Measurements from ENCODE around the gene KCNN1. TPM values are rescaled to one million over a fixed set of nuclear protein-coding genes. Genes with fewer than 3 reads are reported as not detected.

KCNN1 gene
- polyA plus RNA-seq, 2 donors, result 0.02 TPM

DNA sequence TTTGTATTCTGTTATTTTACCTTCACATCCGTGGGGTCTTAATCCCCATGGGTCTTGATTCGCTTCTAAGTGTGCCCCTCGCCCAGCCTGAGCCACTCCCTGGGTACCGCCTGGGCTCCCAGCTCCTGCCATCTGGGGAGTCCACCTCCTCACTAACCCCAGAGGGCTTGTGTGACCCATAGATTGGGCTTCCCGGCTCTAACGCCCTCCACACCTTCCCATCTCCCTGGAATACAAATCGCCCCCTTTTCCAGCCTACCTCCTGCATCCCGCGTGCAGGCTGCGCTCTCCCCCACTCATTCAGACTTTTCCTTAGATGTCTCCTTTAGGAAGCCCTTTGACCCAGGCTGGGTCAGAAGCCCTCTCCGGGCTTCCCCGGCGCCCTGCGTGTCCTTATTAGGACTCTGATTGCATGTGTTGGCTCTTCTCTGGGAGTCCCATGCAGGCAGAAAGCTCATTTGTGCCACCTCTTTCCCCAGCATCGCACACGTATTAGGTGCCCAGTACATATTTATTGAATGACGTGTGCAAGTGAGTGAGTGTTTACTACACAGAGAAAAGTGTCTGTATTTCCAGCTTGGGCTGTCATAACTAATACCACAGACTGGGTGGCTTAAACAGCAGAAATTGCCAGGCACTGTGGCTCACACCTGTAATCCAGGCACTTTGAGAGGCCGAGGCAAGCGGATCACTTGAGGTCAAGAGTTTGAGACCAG is 33.3 kb upstream of the KCNN1 start:
- peaks cover 0 to 4% of the 10 kb centered on the region in 2 donors for H3K36me3 ChIP-seq (ENCODE audit: control insufficient read depth in 2 of 2, insufficient read depth in 2 of 2, low read length in 1 of 2)
- H3K4me1 ChIP-seq (ENCODE audit: control insufficient read depth in 2 of 2, insufficient read depth in 2 of 2, low read length in 1 of 2), result peaks cover 0 to 4% of the 10 kb centered on the region in 2 donors
- H3K9me3 ChIP-seq (ENCODE audit: control insufficient read depth in 2 of 2, insufficient read depth in 1 of 2, low read depth in 1 of 2, low read length in 1 of 2), result no peaks in the 10 kb centered on the region
- H3K27ac ChIP-seq (ENCODE audit: low read depth in 2 of 2, low read length in 1 of 2), result peak overlapping the region; percentile 62 to 85
- H3K4me3 ChIP-seq (ENCODE audit: low read depth in 1 of 2, low read length in 2 of 2), result peak overlapping the region; percentile 73 to 80
- WGBS, 2 donors, result 17 to 18% methylated on average over 19 of the region's 19 CpGs
- no peaks in the 10 kb centered on the region for H3K27me3 ChIP-seq (ENCODE audit: control insufficient read depth in 1 of 2, insufficient read depth in 2 of 2, low read length in 2 of 2)

DNA sequence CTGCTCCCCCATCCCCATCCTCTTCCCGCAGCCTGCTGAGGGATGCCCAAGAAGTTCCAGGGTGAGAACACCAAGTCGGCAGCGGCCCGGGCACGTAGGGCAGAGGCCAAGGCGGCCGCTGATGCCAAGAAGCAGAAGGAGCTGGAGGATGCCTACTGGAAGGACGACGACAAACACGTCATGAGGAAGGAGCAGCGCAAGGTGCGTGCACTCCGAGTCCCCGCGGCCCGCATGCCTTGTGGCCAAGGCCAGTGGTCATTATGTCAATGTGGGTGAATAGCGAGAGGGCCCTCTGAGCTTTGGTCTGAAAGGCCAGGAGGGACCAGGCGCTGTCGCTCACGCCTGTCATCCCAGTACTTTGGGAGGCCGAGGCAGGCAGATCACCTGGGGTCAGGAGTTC is 30.5 kb upstream of the KCNN1 start:
- peaks cover 0 to 9% of the 10 kb centered on the region in 2 donors for H3K36me3 ChIP-seq (ENCODE audit: control insufficient read depth in 2 of 2, insufficient read depth in 2 of 2, low read length in 1 of 2)
- H3K27ac ChIP-seq (ENCODE audit: low read depth in 2 of 2, low read length in 1 of 2), result no peak overlapping the region
- H3K27me3 ChIP-seq (ENCODE audit: control insufficient read depth in 1 of 2, insufficient read depth in 2 of 2, low read length in 2 of 2), result no peaks in the 10 kb centered on the region
- no peak overlapping the region for H3K4me3 ChIP-seq (ENCODE audit: low read depth in 1 of 2, low read length in 2 of 2)
- 91 to 92% methylated on average over 21 of the region's 21 CpGs for WGBS, 2 donors
- H3K9me3 ChIP-seq (ENCODE audit: control insufficient read depth in 2 of 2, insufficient read depth in 1 of 2, low read depth in 1 of 2, low read length in 1 of 2), result no peaks in the 10 kb centered on the region
- H3K4me1 ChIP-seq (ENCODE audit: control insufficient read depth in 2 of 2, insufficient read depth in 2 of 2, low read length in 1 of 2), result peaks cover 0 to 4% of the 10 kb centered on the region in 2 donors

DNA sequence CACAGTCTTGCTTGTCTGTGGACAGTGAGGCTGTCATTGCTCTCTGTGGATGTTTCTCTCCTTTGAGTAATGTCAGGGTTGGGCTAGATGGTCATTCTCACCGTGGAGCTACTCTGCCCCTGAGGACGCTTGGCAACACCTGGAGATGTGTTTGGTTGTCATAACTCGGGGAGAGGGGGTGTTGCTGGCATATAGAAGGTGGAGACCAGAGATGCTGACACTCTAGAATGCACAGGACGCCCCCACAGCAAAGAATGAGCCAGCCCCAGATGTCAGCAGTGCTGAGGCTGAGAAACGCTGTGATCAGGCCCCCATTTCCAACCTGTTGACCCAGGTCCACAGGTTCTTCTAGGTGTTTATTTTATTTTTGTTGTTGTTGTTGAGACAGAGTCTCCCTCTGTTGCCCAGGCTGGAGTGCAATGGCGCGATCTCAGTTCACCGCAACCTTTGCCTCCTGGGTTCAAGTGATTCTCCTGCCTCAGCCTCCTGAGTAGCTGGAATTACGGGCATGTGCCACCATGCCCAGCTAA is 29.5 kb upstream of the KCNN1 start:
- Histone ChIP-seq H3K4me1 (ENCODE audit: control insufficient read depth in 2 of 2, insufficient read depth in 2 of 2, low read length in 1 of 2) (peaks cover 0 to 4% of the 10 kb centered on the region in 2 donors), H3K9me3 (ENCODE audit: control insufficient read depth in 2 of 2, insufficient read depth in 1 of 2, low read depth in 1 of 2, low read length in 1 of 2) (no peaks in the 10 kb centered on the region), H3K27ac (ENCODE audit: low read depth in 2 of 2, low read length in 1 of 2) (no peak overlapping the region), H3K36me3 (ENCODE audit: control insufficient read depth in 2 of 2, insufficient read depth in 2 of 2, low read length in 1 of 2) (peaks cover 0 to 12% of the 10 kb centered on the region in 2 donors), H3K27me3 (ENCODE audit: control insufficient read depth in 1 of 2, insufficient read depth in 2 of 2, low read length in 2 of 2) (no peaks in the 10 kb centered on the region), H3K4me3 (ENCODE audit: low read depth in 1 of 2, low read length in 2 of 2) (no peak overlapping the region)
- WGBS, 2 donors, result 89 to 91% methylated on average over 9 of the region's 9 CpGs

DNA sequence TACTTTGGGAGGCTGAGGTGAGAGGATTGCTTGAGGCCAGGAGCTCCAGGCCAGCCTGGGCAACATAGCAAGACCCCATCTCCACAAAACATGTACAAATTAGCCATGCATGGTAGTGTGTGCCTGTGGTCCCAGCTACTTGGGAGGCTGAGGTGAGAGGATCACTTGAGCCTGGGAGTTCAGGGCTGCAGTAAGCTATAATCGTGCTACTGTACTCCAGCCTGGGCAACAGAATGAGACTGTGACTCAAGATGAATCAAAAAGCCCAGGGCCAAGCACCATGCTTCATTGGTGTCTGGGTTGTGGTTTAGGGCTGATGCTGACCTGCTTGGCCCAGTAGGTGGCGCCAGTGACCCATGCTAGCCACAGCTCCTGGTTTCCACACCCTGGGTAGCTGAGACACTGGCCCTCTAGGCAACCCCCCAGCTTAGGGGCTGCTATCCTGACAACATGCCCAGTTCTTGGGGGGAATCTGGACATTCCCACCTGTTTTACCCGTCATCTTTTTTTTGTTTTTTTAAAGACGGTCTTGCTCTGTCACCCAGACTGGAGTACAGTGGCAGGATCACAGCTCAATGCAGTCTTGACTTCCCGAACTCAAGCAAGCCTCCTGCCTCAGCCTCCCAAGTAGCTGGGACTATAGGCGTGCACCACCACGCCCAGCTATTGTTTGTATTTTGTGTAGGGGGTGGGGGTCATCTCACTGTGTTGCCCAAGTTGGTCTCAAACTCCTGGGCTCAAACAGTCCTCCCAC is 28.6 kb upstream of the KCNN1 start:
- H3K9me3 ChIP-seq (ENCODE audit: control insufficient read depth in 2 of 2, insufficient read depth in 1 of 2, low read depth in 1 of 2, low read length in 1 of 2), result no peaks in the 10 kb centered on the region
- H3K27me3 ChIP-seq (ENCODE audit: control insufficient read depth in 1 of 2, insufficient read depth in 2 of 2, low read length in 2 of 2), result no peaks in the 10 kb centered on the region
- WGBS, 2 donors, result 48% methylated on average over 7 of the region's 7 CpGs
- no peak overlapping the region for H3K4me3 ChIP-seq (ENCODE audit: low read depth in 1 of 2, low read length in 2 of 2)
- peaks cover 0 to 8% of the 10 kb centered on the region in 2 donors for H3K4me1 ChIP-seq (ENCODE audit: control insufficient read depth in 2 of 2, insufficient read depth in 2 of 2, low read length in 1 of 2)
- H3K36me3 ChIP-seq (ENCODE audit: control insufficient read depth in 2 of 2, insufficient read depth in 2 of 2, low read length in 1 of 2), result peaks cover 0 to 15% of the 10 kb centered on the region in 2 donors
- H3K27ac ChIP-seq (ENCODE audit: low read depth in 2 of 2, low read length in 1 of 2), result peak overlapping the region in 1 of 2 donors; percentile 27

DNA sequence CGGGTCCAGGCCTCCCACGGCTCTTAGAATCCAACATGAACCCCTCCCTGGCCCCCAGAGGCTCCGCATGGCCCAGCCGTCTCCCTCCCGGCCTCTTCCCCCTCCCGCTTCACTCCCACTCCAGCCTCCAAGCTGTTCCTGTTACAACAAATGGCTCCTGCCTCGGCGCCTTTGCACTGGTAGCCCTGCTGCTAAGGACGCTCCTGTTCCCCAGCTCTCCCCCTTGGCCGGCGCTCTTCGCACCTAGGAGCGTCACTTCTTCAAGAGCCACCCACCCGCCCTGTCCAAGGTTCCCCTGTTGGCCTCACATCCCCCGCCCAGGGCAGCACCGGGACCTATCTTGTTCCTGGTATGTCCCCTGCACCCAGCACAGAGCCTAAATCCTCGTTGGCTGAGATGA is 24.7 kb upstream of the KCNN1 start:
- Histone ChIP-seq H3K9me3 (ENCODE audit: control insufficient read depth in 2 of 2, insufficient read depth in 1 of 2, low read depth in 1 of 2, low read length in 1 of 2) (no peaks in the 10 kb centered on the region), H3K4me1 (ENCODE audit: control insufficient read depth in 2 of 2, insufficient read depth in 2 of 2, low read length in 1 of 2) (peaks cover 4 to 17% of the 10 kb centered on the region in 2 donors), H3K27ac (ENCODE audit: low read depth in 2 of 2, low read length in 1 of 2) (no peak overlapping the region), H3K4me3 (ENCODE audit: low read depth in 1 of 2, low read length in 2 of 2) (no peak overlapping the region), H3K36me3 (ENCODE audit: control insufficient read depth in 2 of 2, insufficient read depth in 2 of 2, low read length in 1 of 2) (peaks cover 0 to 12% of the 10 kb centered on the region in 2 donors), H3K27me3 (ENCODE audit: control insufficient read depth in 1 of 2, insufficient read depth in 2 of 2, low read length in 2 of 2) (no peaks in the 10 kb centered on the region)
- 68 to 77% methylated on average over 17 of the region's 17 CpGs for WGBS, 2 donors

DNA sequence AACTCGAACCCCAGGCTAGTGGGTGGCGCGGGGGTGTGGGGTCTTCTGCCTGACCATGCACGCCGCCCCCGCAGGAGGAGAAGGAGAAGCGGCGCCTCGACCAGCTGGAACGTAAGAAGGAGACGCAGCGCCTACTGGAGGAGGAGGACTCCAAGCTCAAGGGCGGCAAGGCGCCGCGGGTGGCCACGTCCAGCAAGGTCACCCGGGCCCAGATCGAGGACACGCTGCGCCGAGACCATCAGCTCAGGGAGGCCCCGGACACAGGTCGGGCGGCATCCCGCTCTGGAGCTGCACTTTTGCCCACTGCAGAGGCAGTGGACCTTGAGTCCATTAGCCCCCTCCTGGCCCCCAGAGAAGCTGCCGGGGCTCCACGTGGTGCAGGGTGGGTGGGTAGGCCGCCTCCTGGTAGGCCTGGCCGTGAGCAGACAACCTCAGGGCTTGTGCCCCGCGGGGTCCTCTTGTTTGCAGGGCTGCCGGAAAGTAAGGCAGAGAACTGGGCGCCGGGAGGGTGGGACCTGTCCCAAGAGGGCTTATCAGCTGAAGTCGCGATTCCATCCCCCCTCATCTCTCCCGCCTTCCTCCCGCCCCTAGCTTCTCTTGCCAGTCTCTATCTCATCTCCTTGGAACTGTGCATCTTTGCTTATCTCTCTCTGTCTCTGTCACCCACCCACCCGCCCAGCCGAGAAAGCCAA is 24.2 kb upstream of the KCNN1 start:
- no peak overlapping the region for H3K27ac ChIP-seq (ENCODE audit: low read depth in 2 of 2, low read length in 1 of 2)
- peaks cover 4 to 20% of the 10 kb centered on the region in 2 donors for H3K4me1 ChIP-seq (ENCODE audit: control insufficient read depth in 2 of 2, insufficient read depth in 2 of 2, low read length in 1 of 2)
- no peaks in the 10 kb centered on the region for H3K27me3 ChIP-seq (ENCODE audit: control insufficient read depth in 1 of 2, insufficient read depth in 2 of 2, low read length in 2 of 2)
- H3K36me3 ChIP-seq (ENCODE audit: control insufficient read depth in 2 of 2, insufficient read depth in 2 of 2, low read length in 1 of 2), result peaks cover 0 to 12% of the 10 kb centered on the region in 2 donors
- WGBS, 2 donors, result 71 to 77% methylated on average over 35 to 41 of the region's 41 CpGs
- H3K4me3 ChIP-seq (ENCODE audit: low read depth in 1 of 2, low read length in 2 of 2), result no peak overlapping the region
- no peaks in the 10 kb centered on the region for H3K9me3 ChIP-seq (ENCODE audit: control insufficient read depth in 2 of 2, insufficient read depth in 1 of 2, low read depth in 1 of 2, low read length in 1 of 2)

DNA sequence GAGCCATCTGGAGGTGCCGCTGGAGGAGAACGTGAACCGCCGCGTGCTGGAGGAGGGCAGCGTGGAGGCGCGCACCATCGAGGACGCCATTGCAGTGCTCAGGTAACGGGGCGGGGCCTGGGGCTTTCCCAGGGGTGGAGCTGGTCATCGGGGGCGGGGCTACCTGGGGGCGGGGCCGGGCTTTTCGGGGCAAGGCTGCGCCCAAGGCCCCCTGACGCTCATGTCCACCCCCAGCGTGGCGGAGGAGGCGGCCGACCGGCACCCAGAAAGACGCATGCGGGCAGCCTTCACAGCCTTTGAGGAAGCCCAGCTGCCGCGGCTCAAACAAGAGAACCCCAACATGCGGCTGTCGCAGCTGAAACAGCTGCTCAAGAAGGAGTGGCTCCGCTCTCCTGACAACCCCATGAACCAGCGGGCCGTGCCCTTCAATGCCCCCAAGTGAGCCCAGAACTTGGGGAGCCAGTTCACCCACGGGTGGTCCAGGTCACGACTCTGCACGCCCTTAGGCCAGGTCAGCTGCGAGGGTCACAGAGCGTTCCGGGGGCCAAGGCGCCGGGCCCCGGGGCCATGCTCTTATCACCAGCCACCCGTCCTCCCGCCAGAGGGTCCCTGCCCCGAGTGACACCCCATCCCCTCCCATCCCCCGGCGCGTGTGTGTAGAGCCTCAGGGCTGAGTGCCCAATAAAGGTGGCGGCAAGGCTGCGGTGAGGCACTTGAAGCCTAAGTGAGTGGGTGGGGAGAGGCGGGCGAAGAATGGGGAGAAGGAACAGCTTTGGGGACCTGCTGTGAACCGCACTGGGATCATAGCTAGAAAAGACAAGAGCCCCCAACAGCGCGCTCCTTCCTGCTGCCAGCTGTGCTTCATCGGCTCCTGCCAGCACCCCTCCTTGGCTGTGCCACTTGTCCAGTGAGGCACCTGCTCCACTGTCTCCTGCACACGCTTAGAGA is 23.4 kb upstream of the KCNN1 start:
- H3K27ac ChIP-seq (ENCODE audit: low read depth in 2 of 2, low read length in 1 of 2), result peak overlapping the region; percentile 47 to 63
- WGBS, 2 donors, result 63 to 73% methylated on average over 47 to 57 of the region's 57 CpGs
- no peaks in the 10 kb centered on the region for H3K27me3 ChIP-seq (ENCODE audit: control insufficient read depth in 1 of 2, insufficient read depth in 2 of 2, low read length in 2 of 2)
- H3K9me3 ChIP-seq (ENCODE audit: control insufficient read depth in 2 of 2, insufficient read depth in 1 of 2, low read depth in 1 of 2, low read length in 1 of 2), result no peaks in the 10 kb centered on the region
- peaks cover 0 to 12% of the 10 kb centered on the region in 2 donors for H3K36me3 ChIP-seq (ENCODE audit: control insufficient read depth in 2 of 2, insufficient read depth in 2 of 2, low read length in 1 of 2)
- peaks cover 4 to 20% of the 10 kb centered on the region in 2 donors for H3K4me1 ChIP-seq (ENCODE audit: control insufficient read depth in 2 of 2, insufficient read depth in 2 of 2, low read length in 1 of 2)
- H3K4me3 ChIP-seq (ENCODE audit: low read depth in 1 of 2, low read length in 2 of 2), result no peak overlapping the region

DNA sequence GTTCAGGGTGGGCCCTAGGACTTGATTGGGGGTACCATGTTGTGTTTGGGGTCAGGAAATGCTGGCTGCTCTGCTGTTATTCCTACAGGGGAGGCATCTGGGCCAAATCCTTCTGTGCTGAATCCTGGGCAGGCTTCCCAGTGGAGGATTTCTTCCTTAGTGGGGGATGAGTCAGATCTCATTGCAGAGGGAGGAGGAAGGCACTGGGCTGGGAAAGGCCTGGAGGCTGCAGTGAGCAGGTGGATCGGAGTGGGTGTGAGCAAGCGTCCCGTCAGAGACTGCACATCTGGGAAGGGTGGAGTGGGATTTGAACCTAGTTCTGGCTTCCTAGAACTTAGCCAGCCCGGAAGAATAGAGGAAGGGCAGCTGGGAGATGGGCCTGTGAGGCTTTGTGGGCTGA is 22.6 kb upstream of the KCNN1 start:
- WGBS, 2 donors, result 37 to 56% methylated on average over 4 of the region's 4 CpGs
- Histone ChIP-seq H3K4me1 (ENCODE audit: control insufficient read depth in 2 of 2, insufficient read depth in 2 of 2, low read length in 1 of 2) (peaks cover 4 to 20% of the 10 kb centered on the region in 2 donors), H3K27me3 (ENCODE audit: control insufficient read depth in 1 of 2, insufficient read depth in 2 of 2, low read length in 2 of 2) (no peaks in the 10 kb centered on the region), H3K36me3 (ENCODE audit: control insufficient read depth in 2 of 2, insufficient read depth in 2 of 2, low read length in 1 of 2) (peaks cover 0 to 11% of the 10 kb centered on the region in 2 donors), H3K4me3 (ENCODE audit: low read depth in 1 of 2, low read length in 2 of 2) (no peak overlapping the region), H3K9me3 (ENCODE audit: control insufficient read depth in 2 of 2, insufficient read depth in 1 of 2, low read depth in 1 of 2, low read length in 1 of 2) (no peaks in the 10 kb centered on the region), H3K27ac (ENCODE audit: low read depth in 2 of 2, low read length in 1 of 2) (peak overlapping the region; percentile 47 to 66)
